Lower leg skin (tissue), 3 donors: ENCODE measurements around the gene SLC49A3.

Source experiments
- CTCF ChIP-seq, 3 donors: fragments of 450-650 bp; IDR thresholded peaks; one replicate each; pipeline ENCODE4 v1.5.1; 2016; ENCODE audit warnings: antibody characterized with exemption in 3 of 3, mild to moderate bottlenecking in 3 of 3, moderate library complexity in 2 of 3
- POLR2A ChIP-seq, 2 donors: fragments of 450-650 bp; IDR thresholded peaks; one replicate each; pipeline ENCODE4 v1.6.1; 2016 to 2017; ENCODE audit warnings: antibody characterized with exemption in 2 of 2, mild to moderate bottlenecking in 1 of 2, moderate library complexity in 1 of 2

GRCh38 chr4:708631-708933, 19.6 kb upstream of the SLC49A3 start:
- TF ChIP-seq CTCF (IDR thresholded peaks at IDR 0.05) (no peak), POLR2A (IDR thresholded peaks at IDR 0.05) (no peak)
